Neutrophil (primary cell): ENCODE results near the gene CCNYL1.
"Not testable (repeated sequence)": the region's sequence is repeated elsewhere in the genome, so short reads cannot be mapped to it uniquely, and the experiment has no call there.

Experiments
- H3K27ac ChIP-seq: fragments of 200-600 bp; sonication (generic); 2 replicates; pipeline ENCODE4 v1.5.1; 2016; ENCODE audit warnings: mild to moderate bottlenecking, moderate library complexity
- H3K27me3 ChIP-seq: fragments of 200-600 bp; sonication (generic); 2 replicates; pipeline ENCODE4 v1.6.0; 2016; ENCODE audit warnings: mild to moderate bottlenecking
- H3K36me3 ChIP-seq: fragments of 200-600 bp; sonication (generic); 2 replicates; pipeline ENCODE4 v1.5.1; 2017
- H3K4me1 ChIP-seq, 2 experiments: fragments of 200-600 bp in 1 of 2; sonication (generic) in 1 of 2; 1 replicate in 1 of 2; 2 replicates in 1 of 2; pipeline versions ENCODE4 v1.5.1 to v1.6.1; 2013 to 2016; ENCODE audit warnings: low read depth in 1 of 2, low read length in 1 of 2, mild to moderate bottlenecking in 1 of 2, moderate library complexity in 1 of 2; ENCODE audit not compliant: control insufficient read depth in 1 of 2, insufficient read depth in 1 of 2
- H3K4me3 ChIP-seq, 2 experiments: fragments of 200-600 bp in 1 of 2; sonication (generic) in 1 of 2; 1 replicate in 1 of 2; 2 replicates in 1 of 2; pipeline ENCODE4 v1.5.1; 2013 to 2016; ENCODE audit warnings: low read depth in 1 of 2, low read length in 1 of 2, mild to moderate bottlenecking in 1 of 2, moderate library complexity in 1 of 2
- H3K9me3 ChIP-seq: fragments of 200-600 bp; sonication (generic); 2 replicates; pipeline ENCODE4 v1.5.1; 2016
- CTCF ChIP-seq: fragments of 200-600 bp; sonication (generic); IDR thresholded peaks from 2 replicates; pipeline ENCODE4 v1.5.1; 2016; ENCODE audit warnings: antibody characterized with exemption

Gene CCNYL1

DNA sequence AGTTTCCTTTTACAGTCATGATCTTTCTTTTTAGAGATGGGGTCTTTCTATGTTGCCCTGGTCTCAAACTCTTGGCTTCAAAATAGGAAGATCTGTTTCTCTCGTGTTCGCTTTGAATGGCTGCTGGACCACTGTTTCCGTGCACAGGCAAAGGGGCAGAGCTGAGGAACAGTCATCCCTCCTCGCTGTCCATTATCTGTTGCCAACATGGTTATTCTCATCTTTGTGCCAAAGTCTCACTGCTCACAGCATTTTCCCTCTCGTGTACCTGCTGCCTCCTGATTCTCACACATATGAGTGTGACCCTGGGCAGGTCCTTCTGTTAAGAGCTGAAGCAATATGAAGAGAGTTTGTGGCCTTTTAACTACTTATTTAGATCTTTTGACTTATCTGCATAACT lies 28.0 kb upstream of the CCNYL1 start:
- Histone ChIP-seq H3K9me3 (no peaks in the 10 kb centered on the region), H3K36me3 (no peaks in the 10 kb centered on the region), H3K4me1 (no peaks in the 10 kb centered on the region), H3K27ac (no peak overlapping the region), H3K27me3 (peaks cover 19% of the 10 kb centered on the region), H3K4me3 (no peak overlapping the region)
- no peak for TF ChIP-seq CTCF

- peaks cover 19% of the 10 kb centered on the region for H3K27me3 ChIP-seq
- no peaks in the 10 kb centered on the region for H3K4me1 ChIP-seq
- no peak overlapping the region for H3K4me3 ChIP-seq
- no peak overlapping the region for H3K27ac ChIP-seq
- no peaks in the 10 kb centered on the region for H3K36me3 ChIP-seq
- no peak for TF ChIP-seq CTCF
- H3K9me3 ChIP-seq, result no peaks in the 10 kb centered on the region
These were observed 27.4 kb upstream of the CCNYL1 start for GRCh38 chr2:207683879-207684627.

GRCh38 chr2:207686812-207687211 lies 24.6 kb upstream of the CCNYL1 start:
- TF ChIP-seq CTCF, result no peak
- peaks cover 5% of the 10 kb centered on the region for H3K27me3 ChIP-seq
- H3K9me3 ChIP-seq, result no peaks in the 10 kb centered on the region
- no peak overlapping the region for H3K4me3 ChIP-seq
- no peaks in the 10 kb centered on the region for H3K36me3 ChIP-seq
- H3K4me1 ChIP-seq, result peaks cover 12% of the 10 kb centered on the region in 2 experiments
- H3K27ac ChIP-seq, result no peak overlapping the region

- no peak for TF ChIP-seq CTCF
- H3K4me1 ChIP-seq, result peaks cover 16 to 20% of the 10 kb centered on the region in 2 experiments
These were observed 22.8 kb upstream of the CCNYL1 start for GRCh38 chr2:207688597-207688996.

GRCh38 chr2:207690845-207691461 lies 20.5 kb upstream of the CCNYL1 start:
- not testable (repeated sequence) for H3K36me3 ChIP-seq, H3K27me3 ChIP-seq, H3K4me3 ChIP-seq, H3K9me3 ChIP-seq
- Histone ChIP-seq H3K27ac (peak overlapping the region; percentile 72), H3K4me1 (peaks cover 19 to 30% of the 10 kb centered on the region in 2 experiments)

More at GRCh38 chr2:207688597-207688996, 22.8 kb upstream of the CCNYL1 start:
- H3K27me3 ChIP-seq, result no peaks in the 10 kb centered on the region
- H3K36me3 ChIP-seq, result no peaks in the 10 kb centered on the region
- H3K27ac ChIP-seq, result no peak overlapping the region
- no peaks in the 10 kb centered on the region for H3K9me3 ChIP-seq
- no peak overlapping the region for H3K4me3 ChIP-seq
